ENCODE measurements around the gene SMPD2.

Gene SMPD2

DNA sequence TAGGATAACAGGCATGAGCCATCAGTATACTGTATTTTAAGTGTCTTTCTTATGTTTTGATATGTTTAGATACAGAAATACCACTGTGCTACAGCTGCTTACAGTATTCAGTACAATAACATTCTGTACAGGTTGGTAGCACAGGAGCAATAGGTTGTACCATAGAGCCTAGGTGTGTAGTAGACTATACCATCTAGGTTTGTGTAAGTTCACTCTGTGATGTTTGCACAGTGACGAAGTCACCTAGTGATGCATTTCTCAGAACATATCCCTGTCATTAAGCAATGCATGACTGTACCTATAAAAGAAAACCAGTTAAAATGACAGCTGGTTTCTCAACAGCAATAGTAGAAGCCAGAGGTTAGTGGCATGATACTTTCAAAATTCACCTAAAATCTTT lies 45.5 kb downstream of the SMPD2 start:
- no peak for DNase-seq

DNA sequence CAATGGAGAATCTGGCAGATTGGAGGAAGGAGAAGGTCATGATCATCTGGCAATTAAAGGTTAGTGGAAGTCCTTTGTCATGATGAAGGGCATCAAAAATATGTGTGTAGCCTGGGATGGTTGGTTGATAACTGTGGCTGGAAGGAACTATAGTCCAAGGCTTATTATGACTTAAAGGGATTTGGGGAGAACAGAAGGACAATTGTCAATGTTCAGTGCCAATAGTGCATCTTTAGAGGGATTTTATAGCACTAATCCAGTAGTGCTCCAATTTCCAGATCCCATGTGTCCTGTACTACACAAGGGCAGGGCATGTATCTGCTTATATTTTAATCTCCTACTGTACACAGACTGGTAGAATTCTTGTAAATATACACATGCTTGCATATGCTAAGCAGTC lies 47.5 kb downstream of the SMPD2 start:
- no peak for DNase-seq

DNA sequence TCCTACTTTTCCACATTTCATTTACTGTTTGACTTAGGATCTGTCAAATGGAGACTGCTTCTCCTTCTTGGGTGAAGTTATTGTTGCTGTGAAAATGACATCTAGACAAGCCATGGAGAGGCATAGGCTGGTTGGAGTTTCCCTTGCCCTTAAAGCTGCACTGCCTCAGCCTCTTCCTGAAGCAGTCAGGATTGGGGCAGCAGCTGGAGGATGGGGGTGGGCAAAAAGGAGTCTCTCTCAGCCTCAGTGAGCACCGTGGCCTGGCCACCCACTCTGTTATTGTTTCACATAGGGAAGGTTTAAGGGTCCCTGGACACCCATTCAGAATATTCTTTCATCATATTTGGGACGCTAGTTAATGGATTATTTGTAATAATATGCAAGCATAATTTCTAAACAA lies 50.2 kb downstream of the SMPD2 start:
- DNase-seq, result no peak

DNA sequence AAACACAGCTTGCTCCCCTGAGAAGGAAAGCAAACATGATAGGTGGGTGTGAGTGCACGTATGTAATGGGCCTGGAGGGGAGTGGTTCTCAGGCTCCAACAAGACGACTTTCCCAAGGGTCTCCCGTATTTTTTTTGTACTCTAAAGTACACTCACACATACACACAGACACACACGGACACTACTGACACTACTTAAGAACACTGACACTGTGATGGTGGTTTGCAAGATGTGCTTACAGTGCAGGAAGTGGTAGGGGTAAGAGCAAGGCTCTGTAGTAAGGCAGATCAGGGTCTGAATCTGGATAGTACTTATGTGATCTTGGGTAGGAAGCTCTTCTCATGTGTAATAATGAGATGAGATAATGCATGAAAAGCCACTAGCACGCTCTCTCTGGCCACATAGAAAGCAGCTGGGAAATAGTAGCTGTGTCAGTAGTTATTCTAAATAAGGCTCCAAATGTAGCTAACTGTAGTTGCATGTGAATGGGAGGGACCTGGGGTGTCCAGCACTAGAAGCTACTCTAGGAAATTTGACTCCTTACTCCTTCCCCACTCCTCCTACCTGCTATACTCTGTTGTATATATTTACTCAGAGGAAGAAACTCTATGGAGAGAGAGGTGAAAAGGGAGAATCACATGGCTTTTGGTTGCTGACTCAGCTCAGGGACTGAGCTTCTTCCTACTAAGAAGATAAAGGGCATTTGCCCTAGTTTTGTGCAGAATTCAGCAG lies 50.8 kb downstream of the SMPD2 start:
- peak in 1 of 2 donors; percentile 44 for DNase-seq

Measured in CD4-positive, alpha-beta T cell treated with Interferon alpha-2 for 1 hour (primary cell).